ENCODE measurements around the gene UBE2L5. TPM values are rescaled to one million over a fixed set of nuclear protein-coding genes. Genes with fewer than 3 reads are reported as not detected.

Gene UBE2L5
- total and polyA plus RNA-seq, 2 of the 8 experiments (the other 6 are each of a cell fraction or from before 2014, with no cell fraction given): not detected

GRCh38 chr13:30466841-30467252, 44.6 kb downstream of the UBE2L5 start:
- ChIA-PET CTCF (ENCODE audit: partially characterized antibody) (no interaction called here), POLR2A (ENCODE audit: partially characterized antibody) (interaction anchor here (1.2 to 3.7 kb wide), 11 partner anchors 10 to 334 kb away, joined by 3 to 53 read pairs (median 9); no protein-coding TSS in a partner anchor)
- H2BK12ac ChIP-seq (ENCODE audit: low read depth, low read length): no peak overlapping the region
- H3K9me3 ChIP-seq (ENCODE audit: insufficient read depth in 2 of 2, low read depth in 1 of 2, low read length in 1 of 2): no peaks in the 10 kb centered on the region
- peaks cover 0 to 11% of the 10 kb centered on the region in 2 experiments for H4K20me1 ChIP-seq (replicated peaks in 1 of 2; ENCODE audit: control insufficient read depth in 1 of 2, insufficient read depth in 2 of 2, low read length in 2 of 2)
- peak overlapping the region; percentile 87; a peak in 3 of 4 replicates for H3K4me2 ChIP-seq (ENCODE audit: insufficient read depth in 1 of 2, low read depth in 2 of 2, low read length in 2 of 2)
- H3K4me1 ChIP-seq (replicated peaks in 1 of 4; ENCODE audit: control insufficient read depth in 3 of 4, insufficient read depth in 4 of 4, low read length in 3 of 4): peaks cover 0 to 3% (median 3%) of the 10 kb centered on the region in 4 experiments; a peak in 4 of 7 replicates
- no peak overlapping the region for H3K27ac ChIP-seq (ENCODE audit: low read depth, low read length)
- H2BK120ac ChIP-seq (replicated peaks; ENCODE audit: low read depth, low read length): no peak overlapping the region
- H2AFZ ChIP-seq (ENCODE audit: low read length): no peak overlapping the region
- H3K18ac ChIP-seq (ENCODE audit: extremely low read depth, low read length): no peak overlapping the region
- H2BK15ac ChIP-seq (ENCODE audit: low read length): no peak overlapping the region
- H3K4me3 ChIP-seq (ENCODE audit: extremely low read depth in 1 of 4, insufficient read depth in 2 of 4, low read depth in 3 of 4, low read length in 4 of 4): peak overlapping the region in 3 of 4 experiments; percentile 65 to 96 (median 91); a peak in 3 of 8 replicates
- H3K4ac ChIP-seq (replicated peaks; ENCODE audit: insufficient read length, low read depth, low read length): no peak overlapping the region
- H2BK5ac ChIP-seq (ENCODE audit: low read depth, low read length): no peak overlapping the region
- FAIRE-seq (no peak), DNase-seq (ENCODE audit: low read depth in 1 of 2, low spot score in 2 of 2) (no peak)
- H4K91ac ChIP-seq (replicated peaks; ENCODE audit: insufficient read length, low read length): no peak overlapping the region
- no peak overlapping the region for H2AK5ac ChIP-seq (ENCODE audit: low read depth, low read length)
- WGBS, 2 experiments (ENCODE audit: extremely low coverage in 1 of 2, insufficient coverage in 1 of 2, insufficient read length in 1 of 2, insufficient replicate concordance in 2 of 2, low coverage in 1 of 2, low lambda C conversion rate in 2 of 2, missing lambda C conversion rate in 1 of 2): 74% methylated on average over 4 of the region's 4 CpGs; no CpG with 5 or more reads in 1 of the 2 experiments
- peaks cover 5 to 26% of the 10 kb centered on the region in 2 experiments for H3K79me2 ChIP-seq (ENCODE audit: control insufficient read depth in 1 of 2, insufficient read depth in 2 of 2, low read length in 2 of 2)
- H3K79me1 ChIP-seq (ENCODE audit: low read depth, low read length): no peaks in the 10 kb centered on the region
- H2BK20ac ChIP-seq (ENCODE audit: low read length): no peak overlapping the region
- peaks cover 4 to 19% (median 15%) of the 10 kb centered on the region in 4 experiments for H3K36me3 ChIP-seq (ENCODE audit: control insufficient read depth in 2 of 4, insufficient read depth in 4 of 4, low read length in 3 of 4)
- no peak overlapping the region for H4K5ac ChIP-seq (ENCODE audit: insufficient read length, low read depth, low read length)
- no peak overlapping the region for H3K23ac ChIP-seq (ENCODE audit: insufficient read length)
- peak overlapping the region in 1 of 4 experiments; percentile 33; a peak in 1 of 7 replicates for H3K9ac ChIP-seq (replicated peaks in 1 of 4; ENCODE audit: extremely low read depth in 1 of 4, low read depth in 3 of 4, low read length in 3 of 4)
- H4K8ac ChIP-seq (ENCODE audit: extremely low read depth, insufficient read depth, low read length): no peak overlapping the region
- TF ChIP-seq CHD1 (IDR thresholded peaks at IDR 0.05; ENCODE audit: low read depth, low read length) (no peak), RAD21 (IDR thresholded peaks at IDR 0.05 in 1 of 2, conservative IDR thresholded peaks at IDR 0.05 in 1 of 2; ENCODE audit: low read depth in 2 of 2, low read length in 2 of 2) (no peak), TAF1 (IDR thresholded peaks at IDR 0.05; ENCODE audit: low read depth, low read length) (no peak), MAX (IDR thresholded peaks at IDR 0.05) (no peak), NRF1 (IDR thresholded peaks at IDR 0.05; ENCODE audit: low read depth, low read length) (no peak), GABPA (IDR thresholded peaks at IDR 0.05; ENCODE audit: borderline replicate concordance, insufficient read depth, low read length) (no peak), KDM5A (IDR thresholded peaks at IDR 0.05; ENCODE audit: low read length) (no peak)
- peaks cover 1% of the 10 kb centered on the region for H3K23me2 ChIP-seq (ENCODE audit: low read depth, low read length)
- H3K56ac ChIP-seq (replicated peaks; ENCODE audit: insufficient read length, low read depth, low read length): no peak overlapping the region
- no peaks in the 10 kb centered on the region for H3K27me3 ChIP-seq (replicated peaks in 1 of 4; ENCODE audit: control insufficient read depth in 3 of 4, extremely low read depth in 1 of 4, insufficient read depth in 3 of 4, low read length in 3 of 4)
- H3K14ac ChIP-seq (ENCODE audit: insufficient read length): no peak overlapping the region

All from H1 (cell line).